ENCODE results near the gene FGF1.

GRCh38 chr5:142602720-142603245 lies 83.1 kb downstream of the FGF1 start:
- TF ChIP-seq ARNTL (CRISPR knock-in tag; IDR thresholded peaks at IDR 0.05; ENCODE audit: borderline replicate concordance, low read depth) (no peak), SNAI2 (CRISPR knock-in tag; IDR thresholded peaks at IDR 0.05) (no peak)
